Fibroblast of villous mesenchyme (primary cell): ENCODE data around the gene PPFIA4. TPM values are rescaled to one million over a fixed set of nuclear protein-coding genes. Genes with fewer than 3 reads are reported as not detected.
A peak's percentile ranks its signal among the peaks of the same experiment; 100 is the strongest.

Source experiments
- DNase-seq: peaks from one replicate; pipeline ENCODE4 v3.0.0-alpha.2; 2010; ENCODE audit warnings: low read depth
- H3K4me3 ChIP-seq: 2 replicates; pipeline ENCODE4 v1.5.1; 2011; ENCODE audit warnings: low read depth, mild to moderate bottlenecking, low read length
- total RNA-seq: library from RNA; depleted of rRNA; stranded (reverse); fragments of >200 nt; gene quantifications from 2 replicates; pipeline ENCODE4 v1.2.3, GENCODE V29; 2012
- TF ChIP-seq, protein P1 (sequence below): IDR thresholded peaks from 2 replicates; pipeline ENCODE4 v1.5.1; 2012; ENCODE audit warnings: low read depth, mild to moderate bottlenecking, low read length; ENCODE audit not compliant: insufficient read depth

The PPFIA4 gene
- total RNA-seq, 1 donor: 4.3 TPM

DNA sequence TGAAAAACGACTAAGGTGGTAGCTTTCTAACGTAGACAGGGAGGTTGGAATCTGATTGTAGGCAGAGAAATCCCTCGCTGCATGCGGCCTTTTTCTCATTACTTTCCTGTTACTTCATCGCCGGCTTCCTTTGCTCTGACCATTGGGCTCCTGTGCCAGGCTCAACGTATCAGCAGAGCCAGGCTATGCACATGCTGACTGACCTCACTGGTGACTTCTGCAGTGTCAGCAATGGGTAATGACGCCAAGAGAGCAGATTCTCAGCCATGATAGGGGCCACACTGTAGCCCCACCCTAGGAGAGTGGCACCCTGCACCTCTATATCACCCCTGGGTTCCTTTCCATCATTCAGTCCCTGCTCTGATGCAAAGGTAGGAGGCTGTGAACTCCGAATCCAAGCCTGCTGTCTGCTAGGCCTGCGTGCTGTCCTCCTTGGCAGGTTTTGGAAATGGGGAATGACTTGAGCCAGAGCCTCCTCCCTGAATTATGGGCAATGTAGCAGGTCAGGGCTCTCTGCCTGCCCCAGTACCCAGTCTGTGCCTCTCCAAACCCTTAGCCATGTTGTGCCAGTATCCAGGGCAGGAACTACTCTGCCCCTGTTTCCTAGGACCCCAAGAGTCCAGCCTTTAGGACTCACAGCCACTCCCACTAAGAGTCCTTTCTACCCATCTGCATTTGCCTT is 11.4 kb downstream of the PPFIA4 start:
- DNase-seq: no peak
- TF ChIP-seq, protein P1, sequence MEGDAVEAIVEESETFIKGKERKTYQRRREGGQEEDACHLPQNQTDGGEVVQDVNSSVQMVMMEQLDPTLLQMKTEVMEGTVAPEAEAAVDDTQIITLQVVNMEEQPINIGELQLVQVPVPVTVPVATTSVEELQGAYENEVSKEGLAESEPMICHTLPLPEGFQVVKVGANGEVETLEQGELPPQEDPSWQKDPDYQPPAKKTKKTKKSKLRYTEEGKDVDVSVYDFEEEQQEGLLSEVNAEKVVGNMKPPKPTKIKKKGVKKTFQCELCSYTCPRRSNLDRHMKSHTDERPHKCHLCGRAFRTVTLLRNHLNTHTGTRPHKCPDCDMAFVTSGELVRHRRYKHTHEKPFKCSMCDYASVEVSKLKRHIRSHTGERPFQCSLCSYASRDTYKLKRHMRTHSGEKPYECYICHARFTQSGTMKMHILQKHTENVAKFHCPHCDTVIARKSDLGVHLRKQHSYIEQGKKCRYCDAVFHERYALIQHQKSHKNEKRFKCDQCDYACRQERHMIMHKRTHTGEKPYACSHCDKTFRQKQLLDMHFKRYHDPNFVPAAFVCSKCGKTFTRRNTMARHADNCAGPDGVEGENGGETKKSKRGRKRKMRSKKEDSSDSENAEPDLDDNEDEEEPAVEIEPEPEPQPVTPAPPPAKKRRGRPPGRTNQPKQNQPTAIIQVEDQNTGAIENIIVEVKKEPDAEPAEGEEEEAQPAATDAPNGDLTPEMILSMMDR: no peak

GRCh38 chr1:203038217-203038741 is 12.0 kb downstream of the PPFIA4 start:
- H3K4me3 ChIP-seq: no peak overlapping the region
- DNase-seq: peak; percentile 20

More for the DNA sequence above, 11.4 kb downstream of the PPFIA4 start:
- H3K4me3 ChIP-seq: no peak overlapping the region

DNA sequence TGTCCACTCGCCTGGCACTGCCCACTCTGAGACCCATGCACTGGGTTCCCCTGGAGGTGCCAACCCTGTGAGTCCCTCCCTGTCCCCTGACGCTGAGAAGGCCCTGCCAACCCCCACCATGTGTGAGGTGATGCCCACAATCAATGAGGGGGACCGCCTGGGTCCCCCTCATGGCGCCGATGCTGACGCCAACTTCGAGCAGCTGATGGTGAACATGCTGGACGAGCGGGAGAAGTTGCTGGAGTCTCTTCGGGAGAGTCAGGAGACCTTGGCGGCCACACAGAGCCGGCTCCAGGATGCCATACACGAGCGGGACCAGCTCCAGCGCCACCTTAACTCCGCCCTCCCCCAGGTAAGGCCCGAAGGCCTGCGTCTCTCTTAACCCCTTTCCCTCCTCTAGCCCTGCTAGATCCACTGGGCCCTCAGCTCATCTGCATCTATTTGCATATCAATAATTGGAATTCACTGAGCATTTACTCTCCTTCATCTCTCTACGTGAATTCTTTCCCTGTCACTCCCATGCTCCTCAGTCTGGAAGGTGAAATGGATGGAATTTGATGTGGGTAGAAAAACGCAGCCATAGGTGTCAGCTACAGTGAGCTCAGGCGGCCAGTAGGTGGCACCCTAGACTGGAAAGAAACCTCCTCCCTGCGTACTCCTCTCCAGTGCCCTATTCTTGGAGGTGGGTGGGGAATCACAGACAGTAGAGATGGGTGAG is 12.8 kb downstream of the PPFIA4 start:
- no peak overlapping the region for H3K4me3 ChIP-seq
- DNase-seq: peak; percentile 61
- TF ChIP-seq, protein P1: peak; percentile 97

More at GRCh38 chr1:203038217-203038741, 12.0 kb downstream of the PPFIA4 start:
- TF ChIP-seq, protein P1: no peak

DNA sequence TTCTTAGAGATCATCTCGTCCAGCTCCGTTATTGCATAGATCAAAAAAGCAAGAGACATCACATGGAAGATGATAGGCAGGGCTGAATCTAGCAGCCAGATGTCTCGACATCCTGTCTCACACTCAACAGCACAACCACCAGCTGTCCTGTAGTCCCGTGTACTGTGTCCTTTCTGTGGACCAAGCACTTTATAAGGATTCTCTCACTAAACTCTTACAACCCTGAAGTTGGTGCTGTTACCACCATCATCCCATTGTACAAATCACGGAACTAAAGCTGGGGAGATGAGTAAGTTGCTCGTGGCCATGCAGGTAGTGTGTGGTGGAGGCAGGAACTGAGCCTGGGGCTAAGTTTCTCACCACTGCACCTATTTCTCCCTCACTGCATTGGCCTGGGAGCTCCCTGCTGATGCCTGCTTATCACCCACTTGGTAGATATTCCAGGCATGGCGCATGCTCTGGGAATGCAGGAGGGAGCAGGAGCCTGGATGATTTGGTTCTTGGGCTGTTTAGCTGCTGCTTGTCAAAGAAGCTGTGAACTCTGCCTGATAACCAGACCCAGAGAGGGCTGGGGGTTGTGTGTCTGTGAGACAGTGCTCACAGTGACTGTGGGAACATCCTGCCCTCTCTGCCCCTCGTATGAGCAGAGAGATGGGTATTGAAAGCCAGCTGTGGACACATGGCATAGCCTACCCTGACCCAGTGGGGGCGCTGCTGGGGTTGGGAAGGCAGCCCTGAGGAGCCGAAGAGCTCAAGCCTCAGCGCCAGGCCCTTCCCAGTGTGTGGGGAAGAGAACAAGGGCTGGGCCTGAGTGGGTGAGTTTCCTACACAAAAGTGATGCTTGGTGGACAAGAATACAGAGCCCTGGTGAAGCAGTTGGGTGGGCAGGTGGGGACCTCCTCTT is 13.6 kb downstream of the PPFIA4 start:
- no peak overlapping the region for H3K4me3 ChIP-seq
- peak; percentile 11 for DNase-seq

GRCh38 chr1:203040513-203041275 is 14.4 kb downstream of the PPFIA4 start:
- H3K4me3 ChIP-seq: no peak overlapping the region
- TF ChIP-seq, protein P1: no peak
- DNase-seq: no peak

More for the DNA sequence above, 13.6 kb downstream of the PPFIA4 start:
- TF ChIP-seq, protein P1: peak; percentile 47
